NCI-H774 (cell line): Measurements from ENCODE around the gene CETP.
"Not testable (repeated sequence)": the region's sequence is repeated elsewhere in the genome, so short reads cannot be mapped to it uniquely, and the experiment has no call there.

ENCODE experiments used
- DNase-seq: peaks from one replicate; lab custom pipeline; 2025; lab: John Stamatoyannopoulos, UW

Gene CETP

GRCh38 chr16:56997931-56998330, 36.2 kb downstream of the CETP start:
- no peak for DNase-seq

GRCh38 chr16:56998352-56998751, 36.6 kb downstream of the CETP start:
- no peak for DNase-seq

GRCh38 chr16:56998861-56999260, 37.1 kb downstream of the CETP start:
- no peak for DNase-seq

- DNase-seq = no peak
These were observed 37.9 kb downstream of the CETP start for GRCh38 chr16:56999409-57000270.

GRCh38 chr16:57000271-57001025, 38.7 kb downstream of the CETP start:
- DNase-seq = no peak

GRCh38 chr16:57001026-57001679, 39.4 kb downstream of the CETP start:
- no peak for DNase-seq

- DNase-seq = no peak
These were observed 42.0 kb downstream of the CETP start for GRCh38 chr16:57003439-57004386.

GRCh38 chr16:57004387-57005250, 42.9 kb downstream of the CETP start:
- DNase-seq = no peak

GRCh38 chr16:57005597-57005996, 43.8 kb downstream of the CETP start:
- DNase-seq = not testable (repeated sequence)

- DNase-seq = no peak
These were observed 45.3 kb downstream of the CETP start for GRCh38 chr16:57007050-57007449.

- DNase-seq = no peak
These were observed 45.8 kb downstream of the CETP start for GRCh38 chr16:57007530-57007929.

GRCh38 chr16:57008440-57008839, 46.7 kb downstream of the CETP start:
- DNase-seq = no peak

GRCh38 chr16:57009643-57010170, 48.0 kb downstream of the CETP start:
- no peak for DNase-seq

GRCh38 chr16:57012353-57012752, 50.6 kb downstream of the CETP start:
- no peak for DNase-seq

- DNase-seq = no peak
These were observed 51.5 kb downstream of the CETP start for GRCh38 chr16:57013229-57013628.

- DNase-seq = no peak
These were observed 52.2 kb downstream of the CETP start for GRCh38 chr16:57013902-57014301.

GRCh38 chr16:57016301-57016700, 54.6 kb downstream of the CETP start:
- no peak for DNase-seq

- DNase-seq = no peak
These were observed 55.1 kb downstream of the CETP start for GRCh38 chr16:57016831-57017230.

- no peak for DNase-seq
These were observed 55.5 kb downstream of the CETP start for GRCh38 chr16:57017251-57017650.

GRCh38 chr16:57019746-57020145, 58.0 kb downstream of the CETP start:
- no peak for DNase-seq
